ENCODE measurements around the gene EDRF1. TPM values are rescaled to one million over a fixed set of nuclear protein-coding genes. Genes with fewer than 3 reads are reported as not detected.

The EDRF1 gene
- total RNA-seq, 1 experiment from 2014 or later, result 32.9 TPM

- Mint-ChIP-seq H3K27me3 (ENCODE audit: low read depth) (no peaks in the 10 kb centered on the region), H3K4me3 (no peak overlapping the region), H3K36me3 (peaks cover 10% of the 10 kb centered on the region), H3K9me3 (no peaks in the 10 kb centered on the region), H3K27ac (no peak overlapping the region), H3K4me1 (no peaks in the 10 kb centered on the region)
- ChIA-PET POLR2A (no interaction called here), CTCF (no interaction called here)
- TF ChIP-seq NFATC4 (CRISPR knock-in tag; IDR thresholded peaks at IDR 0.05), result no peak
- no peak for TF ChIP-seq NR3C1 (CRISPR knock-in tag; conservative IDR thresholded peaks at IDR 0.05; ENCODE audit: low read depth)
- TF ChIP-seq GABPB1 (CRISPR knock-in tag; IDR thresholded peaks at IDR 0.05), result no peak
- no peak for TF ChIP-seq ZNF317 (CRISPR knock-in tag; IDR thresholded peaks at IDR 0.05; ENCODE audit: borderline replicate concordance, low read depth)
- TF ChIP-seq ZNF219 (CRISPR knock-in tag; IDR thresholded peaks at IDR 0.05; ENCODE audit: borderline replicate concordance), result no peak
- TF ChIP-seq, protein P1, sequence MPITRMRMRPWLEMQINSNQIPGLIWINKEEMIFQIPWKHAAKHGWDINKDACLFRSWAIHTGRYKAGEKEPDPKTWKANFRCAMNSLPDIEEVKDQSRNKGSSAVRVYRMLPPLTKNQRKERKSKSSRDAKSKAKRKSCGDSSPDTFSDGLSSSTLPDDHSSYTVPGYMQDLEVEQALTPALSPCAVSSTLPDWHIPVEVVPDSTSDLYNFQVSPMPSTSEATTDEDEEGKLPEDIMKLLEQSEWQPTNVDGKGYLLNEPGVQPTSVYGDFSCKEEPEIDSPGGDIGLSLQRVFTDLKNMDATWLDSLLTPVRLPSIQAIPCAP (CRISPR knock-in tag; IDR thresholded peaks at IDR 0.05), result no peak
- no peak for TF ChIP-seq OVOL2 (CRISPR knock-in tag; IDR thresholded peaks at IDR 0.05; ENCODE audit: borderline replicate concordance)
- TF ChIP-seq PRRX2 (CRISPR knock-in tag; IDR thresholded peaks at IDR 0.05), result no peak
- TF ChIP-seq EMX1 (CRISPR knock-in tag; IDR thresholded peaks at IDR 0.05), result no peak
- no peak for TF ChIP-seq STAT6 (CRISPR knock-in tag; conservative IDR thresholded peaks at IDR 0.05; ENCODE audit: low read depth)
- TF ChIP-seq SMAD4 (CRISPR knock-in tag; IDR thresholded peaks at IDR 0.05), result no peak
- TF ChIP-seq, protein P2, sequence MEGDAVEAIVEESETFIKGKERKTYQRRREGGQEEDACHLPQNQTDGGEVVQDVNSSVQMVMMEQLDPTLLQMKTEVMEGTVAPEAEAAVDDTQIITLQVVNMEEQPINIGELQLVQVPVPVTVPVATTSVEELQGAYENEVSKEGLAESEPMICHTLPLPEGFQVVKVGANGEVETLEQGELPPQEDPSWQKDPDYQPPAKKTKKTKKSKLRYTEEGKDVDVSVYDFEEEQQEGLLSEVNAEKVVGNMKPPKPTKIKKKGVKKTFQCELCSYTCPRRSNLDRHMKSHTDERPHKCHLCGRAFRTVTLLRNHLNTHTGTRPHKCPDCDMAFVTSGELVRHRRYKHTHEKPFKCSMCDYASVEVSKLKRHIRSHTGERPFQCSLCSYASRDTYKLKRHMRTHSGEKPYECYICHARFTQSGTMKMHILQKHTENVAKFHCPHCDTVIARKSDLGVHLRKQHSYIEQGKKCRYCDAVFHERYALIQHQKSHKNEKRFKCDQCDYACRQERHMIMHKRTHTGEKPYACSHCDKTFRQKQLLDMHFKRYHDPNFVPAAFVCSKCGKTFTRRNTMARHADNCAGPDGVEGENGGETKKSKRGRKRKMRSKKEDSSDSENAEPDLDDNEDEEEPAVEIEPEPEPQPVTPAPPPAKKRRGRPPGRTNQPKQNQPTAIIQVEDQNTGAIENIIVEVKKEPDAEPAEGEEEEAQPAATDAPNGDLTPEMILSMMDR (IDR thresholded peaks at IDR 0.05), result no peak
- TF ChIP-seq E2F5 (CRISPR knock-in tag; IDR thresholded peaks at IDR 0.05), result no peak
- TF ChIP-seq, protein P3, sequence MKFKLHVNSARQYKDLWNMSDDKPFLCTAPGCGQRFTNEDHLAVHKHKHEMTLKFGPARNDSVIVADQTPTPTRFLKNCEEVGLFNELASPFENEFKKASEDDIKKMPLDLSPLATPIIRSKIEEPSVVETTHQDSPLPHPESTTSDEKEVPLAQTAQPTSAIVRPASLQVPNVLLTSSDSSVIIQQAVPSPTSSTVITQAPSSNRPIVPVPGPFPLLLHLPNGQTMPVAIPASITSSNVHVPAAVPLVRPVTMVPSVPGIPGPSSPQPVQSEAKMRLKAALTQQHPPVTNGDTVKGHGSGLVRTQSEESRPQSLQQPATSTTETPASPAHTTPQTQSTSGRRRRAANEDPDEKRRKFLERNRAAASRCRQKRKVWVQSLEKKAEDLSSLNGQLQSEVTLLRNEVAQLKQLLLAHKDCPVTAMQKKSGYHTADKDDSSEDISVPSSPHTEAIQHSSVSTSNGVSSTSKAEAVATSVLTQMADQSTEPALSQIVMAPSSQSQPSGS (CRISPR knock-in tag; IDR thresholded peaks at IDR 0.05; ENCODE audit: borderline replicate concordance, low read depth), result no peak
- no peak for TF ChIP-seq SMAD3 (CRISPR knock-in tag; IDR thresholded peaks at IDR 0.05; ENCODE audit: borderline replicate concordance)
- TF ChIP-seq NFE2L1 (CRISPR knock-in tag; IDR thresholded peaks at IDR 0.05), result no peak
- TF ChIP-seq, protein P4, sequence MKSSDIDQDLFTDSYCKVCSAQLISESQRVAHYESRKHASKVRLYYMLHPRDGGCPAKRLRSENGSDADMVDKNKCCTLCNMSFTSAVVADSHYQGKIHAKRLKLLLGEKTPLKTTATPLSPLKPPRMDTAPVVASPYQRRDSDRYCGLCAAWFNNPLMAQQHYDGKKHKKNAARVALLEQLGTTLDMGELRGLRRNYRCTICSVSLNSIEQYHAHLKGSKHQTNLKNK (CRISPR knock-in tag; IDR thresholded peaks at IDR 0.05), result no peak
- no peak for TF ChIP-seq ZNF532 (CRISPR knock-in tag; IDR thresholded peaks at IDR 0.05; ENCODE audit: borderline replicate concordance)
- no peak for TF ChIP-seq ZNF121 (CRISPR knock-in tag; IDR thresholded peaks at IDR 0.05)
- no peak for ATAC-seq
- DNase-seq (ENCODE audit: low spot score), result no peak
Measured at GRCh38 chr10:125769175-125769574, 49.7 kb downstream of the EDRF1 start.
